GM21786 (cell line): ENCODE results near the gene ZNF346.
"Not testable (repeated sequence)": the region's sequence is repeated elsewhere in the genome, so short reads cannot be mapped to it uniquely, and the experiment has no call there.

Source experiments
- ATAC-seq: cut with Tn5 transposase; IDR thresholded peaks from one replicate; pipeline ENCODE4 v1.9.1; 2021; ENCODE audit not compliant: unreplicated experiment

The ZNF346 gene

GRCh38 chr5:177008716-177009115 is 13.8 kb upstream of the ZNF346 start:
- no peak for ATAC-seq

- no peak for ATAC-seq
These were observed 12.3 kb upstream of the ZNF346 start for GRCh38 chr5:177010153-177010552.

GRCh38 chr5:177015156-177015555 is 7.3 kb upstream of the ZNF346 start:
- ATAC-seq = no peak

- no peak for ATAC-seq
These were observed 4.2 kb upstream of the ZNF346 start for GRCh38 chr5:177018341-177018740.

- no peak for ATAC-seq
These were observed 2.5 kb upstream of the ZNF346 start for GRCh38 chr5:177020033-177020432.

GRCh38 chr5:177023303-177023664 is 788 bp downstream of the ZNF346 start:
- peak; percentile 3 for ATAC-seq

- ATAC-seq = no peak
These were observed 2.1 kb downstream of the ZNF346 start for GRCh38 chr5:177024559-177024958.

GRCh38 chr5:177025101-177025601 is 2.7 kb downstream of the ZNF346 start:
- no peak for ATAC-seq

GRCh38 chr5:177027665-177028064 is 5.2 kb downstream of the ZNF346 start:
- no peak for ATAC-seq

- ATAC-seq = no peak
These were observed 7.0 kb downstream of the ZNF346 start for GRCh38 chr5:177029498-177029897.

- no peak for ATAC-seq
These were observed 13.5 kb downstream of the ZNF346 start for GRCh38 chr5:177035976-177036375.

- ATAC-seq = no peak
These were observed 13.9 kb downstream of the ZNF346 start for GRCh38 chr5:177036443-177036842.

- no peak for ATAC-seq
These were observed 14.4 kb downstream of the ZNF346 start for GRCh38 chr5:177036921-177037320.

GRCh38 chr5:177040814-177041420 is 18.4 kb downstream of the ZNF346 start:
- no peak for ATAC-seq

GRCh38 chr5:177041936-177042335 is 19.4 kb downstream of the ZNF346 start:
- no peak for ATAC-seq

GRCh38 chr5:177043114-177043513 is 20.6 kb downstream of the ZNF346 start:
- no peak for ATAC-seq

- ATAC-seq = no peak
These were observed 21.5 kb downstream of the ZNF346 start for GRCh38 chr5:177043958-177044357.

GRCh38 chr5:177044641-177045040 is 22.1 kb downstream of the ZNF346 start:
- no peak for ATAC-seq

- no peak for ATAC-seq
These were observed 23.1 kb downstream of the ZNF346 start for GRCh38 chr5:177045631-177046030.

- ATAC-seq = not testable (repeated sequence)
These were observed 26.0 kb downstream of the ZNF346 start for GRCh38 chr5:177048531-177048930.

- ATAC-seq = no peak
These were observed 26.8 kb downstream of the ZNF346 start for GRCh38 chr5:177049285-177049684.

GRCh38 chr5:177064500-177065277 is 42.2 kb downstream of the ZNF346 start:
- ATAC-seq = no peak
